ENCODE data around the gene PLXNA4. TPM values are rescaled to one million over a fixed set of nuclear protein-coding genes. Genes with fewer than 3 reads are reported as not detected.

Gene PLXNA4
- total RNA-seq, 2 experiments from 2014 or later: 0.12 to 0.29 TPM

DNA sequence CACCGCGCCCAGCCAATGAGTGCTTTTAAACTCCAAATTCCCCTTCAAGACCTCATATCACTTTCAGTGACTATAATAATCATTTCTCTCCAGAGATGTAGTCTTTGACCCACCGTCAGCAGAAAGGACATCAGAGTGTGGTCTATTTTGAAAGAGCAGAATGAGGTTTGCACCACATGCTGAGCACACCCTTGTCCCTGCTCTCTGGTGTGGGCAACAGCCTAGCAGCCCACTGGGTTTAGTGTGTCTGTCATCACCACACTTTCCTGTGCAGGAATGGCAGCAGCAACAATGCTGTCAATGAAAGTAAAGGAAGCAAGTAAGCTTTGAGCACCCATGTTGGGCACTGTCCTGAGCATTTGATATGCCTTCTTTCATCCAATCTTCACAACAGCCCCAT is 122.4 kb downstream of the PLXNA4 start:
- H3K4me1 Mint-ChIP-seq: peaks cover 49% of the 10 kb centered on the region
- peaks cover 3% of the 10 kb centered on the region for H3K9me3 Mint-ChIP-seq
- H3K36me3 Mint-ChIP-seq: no peaks in the 10 kb centered on the region
- H3K27me3 Mint-ChIP-seq: no peaks in the 10 kb centered on the region
- no peak overlapping the region for H3K4me3 Mint-ChIP-seq
- no peak for DNase-seq
- H3K27ac Mint-ChIP-seq: no peak overlapping the region

DNA sequence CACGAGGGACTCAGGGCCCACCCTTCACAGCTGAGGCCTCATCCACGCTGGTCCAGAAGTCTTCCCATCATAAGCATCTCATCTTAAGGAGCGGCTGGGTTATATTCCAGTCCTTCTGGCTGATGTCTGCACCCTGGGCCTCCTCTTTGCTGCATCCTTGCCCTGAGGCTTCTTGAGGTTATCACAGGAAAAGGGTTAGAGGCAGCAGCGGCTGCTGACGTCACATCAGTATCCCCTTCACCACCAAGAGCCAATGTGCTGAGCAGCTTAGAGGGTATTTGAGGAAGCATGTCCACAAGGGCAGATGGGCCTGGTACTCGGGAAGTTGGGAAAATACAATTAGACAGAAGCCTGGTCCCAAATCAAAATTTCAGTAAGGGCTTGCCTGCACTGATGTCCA is 125.1 kb downstream of the PLXNA4 start:
- Mint-ChIP-seq H3K27me3 (no peaks in the 10 kb centered on the region), H3K27ac (peak overlapping the region; percentile 88), H3K4me1 (peaks cover 57% of the 10 kb centered on the region), H3K9me3 (peaks cover 3% of the 10 kb centered on the region), H3K4me3 (no peak overlapping the region), H3K36me3 (no peaks in the 10 kb centered on the region)
- DNase-seq: no peak

DNA sequence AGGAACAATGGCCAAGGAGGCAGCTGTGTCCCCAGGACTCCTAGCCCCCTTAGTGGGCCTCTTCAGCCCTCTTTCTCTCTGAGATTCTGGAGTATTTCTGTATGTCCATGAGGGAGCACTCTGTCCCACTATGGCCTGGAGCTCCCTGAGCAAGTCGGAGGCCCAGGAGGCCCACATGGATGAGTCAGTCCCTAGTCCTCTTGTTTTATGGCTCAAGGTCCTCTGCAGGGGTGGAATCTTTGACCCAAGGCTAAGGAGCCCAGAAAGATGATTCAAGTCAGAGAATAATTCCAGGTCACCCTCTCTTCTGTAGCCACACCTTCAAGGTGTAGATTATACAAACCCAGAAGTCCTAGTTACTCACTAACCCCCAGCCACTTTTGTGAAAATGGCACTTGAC is 125.6 kb downstream of the PLXNA4 start:
- H3K4me3 Mint-ChIP-seq: peak overlapping the region; percentile 14
- H3K27ac Mint-ChIP-seq: peak overlapping the region; percentile 88
- H3K27me3 Mint-ChIP-seq: no peaks in the 10 kb centered on the region
- H3K36me3 Mint-ChIP-seq: no peaks in the 10 kb centered on the region
- H3K4me1 Mint-ChIP-seq: peaks cover 57% of the 10 kb centered on the region
- H3K9me3 Mint-ChIP-seq: peaks cover 3% of the 10 kb centered on the region
- no peak for DNase-seq

DNA sequence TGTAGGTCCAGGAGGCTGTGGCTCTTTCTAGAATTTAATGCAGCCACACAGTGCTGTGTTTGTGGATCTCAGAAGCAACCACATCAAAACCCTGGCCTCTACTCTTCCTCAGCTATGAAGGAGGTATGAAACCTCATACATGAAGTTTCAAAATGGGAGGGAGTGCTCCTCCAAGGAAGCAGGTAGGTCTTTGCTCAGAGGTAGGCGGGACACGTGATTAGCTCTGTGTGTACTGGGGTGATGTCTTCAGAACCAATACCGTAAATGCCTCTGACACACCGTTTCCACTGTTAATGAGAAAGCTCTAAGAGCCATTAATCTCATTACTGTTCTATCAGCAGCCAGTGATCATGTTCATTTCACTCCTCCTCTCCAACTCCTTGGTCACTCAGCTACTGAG is 126.1 kb downstream of the PLXNA4 start:
- peaks cover 54% of the 10 kb centered on the region for H3K4me1 Mint-ChIP-seq
- H3K9me3 Mint-ChIP-seq: peaks cover 3% of the 10 kb centered on the region
- no peaks in the 10 kb centered on the region for H3K36me3 Mint-ChIP-seq
- H3K27ac Mint-ChIP-seq: peak overlapping the region; percentile 88
- H3K27me3 Mint-ChIP-seq: peaks cover 2% of the 10 kb centered on the region
- DNase-seq: peak; percentile 52
- peak overlapping the region; percentile 14 for H3K4me3 Mint-ChIP-seq

DNA sequence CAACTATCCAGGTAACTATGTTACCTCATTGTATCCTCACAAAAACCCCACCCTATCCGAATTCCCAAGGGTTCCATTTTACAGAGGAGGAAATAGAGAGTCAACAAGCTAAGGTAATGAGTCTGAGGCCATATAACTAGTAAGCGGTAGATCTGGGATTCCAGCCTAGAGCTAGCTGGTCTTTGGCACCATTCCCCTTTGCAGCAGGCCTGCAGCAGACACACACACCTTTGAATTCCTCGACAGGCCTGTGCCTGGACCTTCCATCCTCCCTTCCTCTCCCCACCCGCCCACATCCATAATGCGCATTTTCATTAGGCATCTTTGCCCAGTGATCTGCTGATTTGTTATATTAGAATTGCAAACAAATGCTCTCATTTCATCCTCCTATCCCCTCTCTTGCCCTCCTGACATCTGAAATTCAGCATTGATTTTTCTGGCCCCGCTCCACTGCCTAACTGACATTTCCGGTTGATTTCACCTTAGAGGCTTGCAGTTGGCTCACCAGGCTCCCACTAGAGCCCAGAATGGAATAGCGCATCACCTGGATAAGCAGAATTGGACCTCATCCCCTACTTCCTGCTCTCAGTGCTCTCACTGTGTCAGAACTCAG is 129.5 kb downstream of the PLXNA4 start:
- Mint-ChIP-seq H3K4me1 (peaks cover 37% of the 10 kb centered on the region), H3K9me3 (peaks cover 3% of the 10 kb centered on the region), H3K36me3 (no peaks in the 10 kb centered on the region), H3K27me3 (peaks cover 3% of the 10 kb centered on the region), H3K4me3 (no peak overlapping the region), H3K27ac (no peak overlapping the region)
- no peak for DNase-seq

DNA sequence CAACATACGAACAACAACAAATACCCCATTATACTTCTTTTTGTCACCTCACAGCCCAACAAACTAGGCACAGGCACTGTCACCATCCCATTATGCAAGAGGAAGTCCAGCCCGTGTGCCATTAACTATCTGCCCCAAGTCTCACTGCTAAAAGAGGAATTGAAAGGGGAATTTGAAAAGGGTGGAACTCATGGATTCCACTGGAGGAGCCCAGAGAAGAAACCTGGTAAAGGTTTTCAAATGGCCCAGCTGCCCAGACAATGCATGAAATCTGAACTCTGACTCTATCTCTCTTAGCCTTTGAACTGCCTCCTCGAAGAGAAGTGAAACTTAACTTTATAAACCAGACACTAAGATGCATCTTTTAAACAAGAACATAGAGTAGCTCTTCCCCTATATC is 130.0 kb downstream of the PLXNA4 start:
- H3K36me3 Mint-ChIP-seq: no peaks in the 10 kb centered on the region
- no peak for DNase-seq
- H3K27ac Mint-ChIP-seq: no peak overlapping the region
- H3K4me1 Mint-ChIP-seq: peaks cover 34% of the 10 kb centered on the region
- peaks cover 3% of the 10 kb centered on the region for H3K27me3 Mint-ChIP-seq
- H3K9me3 Mint-ChIP-seq: peaks cover 3% of the 10 kb centered on the region
- no peak overlapping the region for H3K4me3 Mint-ChIP-seq

DNA sequence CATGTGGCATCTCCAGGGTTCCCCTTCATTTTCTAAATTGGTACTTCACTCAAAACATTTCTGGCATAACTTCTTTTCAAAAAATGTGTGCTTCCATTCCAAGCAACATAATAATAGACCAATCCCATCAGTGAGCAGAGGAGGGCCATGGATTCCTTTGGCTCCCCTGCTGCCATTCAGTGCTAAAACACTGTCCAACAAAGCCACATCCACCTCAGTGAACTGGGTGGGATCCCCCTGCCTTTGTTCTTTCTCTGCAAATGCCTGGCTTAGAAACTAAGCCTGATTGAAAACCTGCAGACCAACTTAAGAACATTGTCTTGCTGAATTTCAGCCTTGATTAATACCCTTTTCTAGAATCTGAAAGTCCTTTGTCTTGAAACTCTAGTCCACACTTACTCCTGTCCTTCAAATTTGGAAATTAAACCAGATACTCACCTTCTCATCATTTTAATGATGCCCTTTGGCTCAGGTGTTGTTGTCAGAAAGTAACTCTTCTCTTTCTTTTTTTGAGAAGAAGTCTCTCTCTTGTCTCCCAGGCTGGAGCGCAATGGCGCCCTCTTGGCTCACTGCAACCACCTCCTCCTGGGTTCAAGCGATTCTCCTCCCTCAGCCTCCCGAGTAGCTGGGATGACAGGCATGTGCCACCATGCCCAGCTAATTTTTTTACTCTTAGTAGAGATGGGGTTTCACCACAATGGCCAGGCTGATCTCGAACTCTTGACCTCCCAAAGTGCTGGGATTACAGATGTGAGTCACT is 132.3 kb downstream of the PLXNA4 start:
- no peaks in the 10 kb centered on the region for H3K9me3 Mint-ChIP-seq
- H3K27ac Mint-ChIP-seq: no peak overlapping the region
- peaks cover 3% of the 10 kb centered on the region for H3K27me3 Mint-ChIP-seq
- H3K4me1 Mint-ChIP-seq: peaks cover 26% of the 10 kb centered on the region
- H3K4me3 Mint-ChIP-seq: no peak overlapping the region
- DNase-seq: no peak
- H3K36me3 Mint-ChIP-seq: no peaks in the 10 kb centered on the region

DNA sequence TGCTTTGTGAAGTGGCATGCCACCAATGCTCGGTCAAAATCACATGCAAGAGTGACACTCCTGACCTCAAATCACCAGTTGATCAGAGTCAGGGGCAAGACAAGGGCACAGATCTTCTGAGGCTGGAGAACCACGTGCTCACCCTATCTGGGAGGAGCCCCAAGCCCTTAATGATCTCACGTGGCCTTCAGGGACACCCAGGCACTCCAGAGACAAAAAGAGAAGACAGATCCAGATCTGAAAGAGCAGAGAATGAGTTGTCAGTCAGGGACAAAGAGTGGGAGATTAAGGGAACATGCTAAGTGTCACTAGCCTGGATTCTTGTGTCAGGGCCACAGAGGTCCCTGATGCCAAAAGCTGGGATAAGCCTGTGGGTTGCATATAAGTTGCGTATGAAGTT is 134.3 kb downstream of the PLXNA4 start:
- Mint-ChIP-seq H3K4me3 (no peak overlapping the region), H3K27ac (no peak overlapping the region), H3K9me3 (no peaks in the 10 kb centered on the region), H3K4me1 (peaks cover 36% of the 10 kb centered on the region), H3K27me3 (peaks cover 3% of the 10 kb centered on the region), H3K36me3 (no peaks in the 10 kb centered on the region)
- DNase-seq: no peak

DNA sequence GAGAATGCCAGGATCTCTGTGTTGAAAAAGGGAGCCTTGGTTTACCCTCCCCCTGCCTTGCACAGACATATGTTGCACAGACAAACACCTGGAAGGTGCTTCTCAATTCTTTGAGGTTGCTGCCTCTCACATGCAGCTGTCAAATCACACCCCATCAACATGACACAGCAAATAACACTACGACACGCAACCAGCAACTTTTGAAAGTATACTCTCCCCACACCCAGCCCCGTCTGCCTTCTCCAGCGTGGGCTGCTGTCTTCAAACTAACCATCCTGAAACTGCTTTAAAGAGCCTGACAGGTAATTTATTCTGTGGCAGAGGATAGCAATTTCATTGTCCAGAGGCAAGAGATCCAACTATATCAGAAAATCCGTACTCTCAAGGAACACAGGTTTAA is 136.1 kb downstream of the PLXNA4 start:
- peaks cover 1% of the 10 kb centered on the region for H3K27me3 Mint-ChIP-seq
- peaks cover 1% of the 10 kb centered on the region for H3K9me3 Mint-ChIP-seq
- DNase-seq: no peak
- H3K36me3 Mint-ChIP-seq: no peaks in the 10 kb centered on the region
- peaks cover 46% of the 10 kb centered on the region for H3K4me1 Mint-ChIP-seq
- no peak overlapping the region for H3K4me3 Mint-ChIP-seq
- no peak overlapping the region for H3K27ac Mint-ChIP-seq

DNA sequence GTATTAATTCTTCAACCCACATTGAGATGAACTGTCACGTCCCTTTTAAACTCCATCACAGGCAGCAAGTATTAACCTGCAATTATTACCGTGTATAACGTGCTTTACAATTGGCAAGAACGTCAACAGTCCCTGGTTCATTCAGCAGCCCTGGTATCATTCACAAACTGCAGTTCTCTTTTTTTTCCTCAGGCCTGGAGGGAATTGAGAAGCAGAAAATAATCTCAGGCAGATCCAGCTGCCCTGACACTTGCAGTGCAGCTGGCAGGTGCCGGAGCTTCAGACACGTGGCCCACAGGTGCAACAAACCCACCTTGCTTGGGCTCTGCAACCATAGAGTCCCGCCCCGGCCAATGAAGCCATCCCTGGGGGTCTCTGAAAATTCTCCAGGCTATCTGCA is 137.3 kb downstream of the PLXNA4 start:
- peaks cover 56% of the 10 kb centered on the region for H3K4me1 Mint-ChIP-seq
- no peak overlapping the region for H3K4me3 Mint-ChIP-seq
- peaks cover 4% of the 10 kb centered on the region for H3K36me3 Mint-ChIP-seq
- DNase-seq: no peak
- H3K27me3 Mint-ChIP-seq: no peaks in the 10 kb centered on the region
- H3K27ac Mint-ChIP-seq: no peak overlapping the region
- H3K9me3 Mint-ChIP-seq: peaks cover 5% of the 10 kb centered on the region

DNA sequence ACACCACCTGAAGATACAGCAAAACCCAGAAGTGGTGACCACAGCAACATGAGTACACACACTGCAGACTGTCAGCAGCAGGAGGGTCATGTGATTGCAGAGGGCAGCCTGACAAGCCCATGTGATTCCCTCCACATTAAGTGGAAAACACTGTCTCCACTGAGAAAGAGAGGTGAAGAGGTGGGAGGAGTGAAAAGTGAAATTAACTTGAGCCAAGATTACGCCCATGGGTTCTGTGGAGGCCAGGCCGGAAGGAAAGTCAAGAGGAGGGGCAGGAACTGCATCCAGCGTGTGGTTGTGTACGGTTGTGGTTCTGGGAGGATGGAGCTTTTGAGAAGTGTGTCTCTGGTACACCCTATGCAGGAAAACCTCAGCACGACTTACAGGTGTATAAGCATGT is 138.5 kb downstream of the PLXNA4 start:
- peak; percentile 50 for DNase-seq
- Mint-ChIP-seq H3K4me1 (peaks cover 63% of the 10 kb centered on the region), H3K9me3 (peaks cover 5% of the 10 kb centered on the region), H3K27ac (peak overlapping the region; percentile 52), H3K4me3 (peak overlapping the region; percentile 49), H3K27me3 (no peaks in the 10 kb centered on the region), H3K36me3 (peaks cover 7% of the 10 kb centered on the region)

DNA sequence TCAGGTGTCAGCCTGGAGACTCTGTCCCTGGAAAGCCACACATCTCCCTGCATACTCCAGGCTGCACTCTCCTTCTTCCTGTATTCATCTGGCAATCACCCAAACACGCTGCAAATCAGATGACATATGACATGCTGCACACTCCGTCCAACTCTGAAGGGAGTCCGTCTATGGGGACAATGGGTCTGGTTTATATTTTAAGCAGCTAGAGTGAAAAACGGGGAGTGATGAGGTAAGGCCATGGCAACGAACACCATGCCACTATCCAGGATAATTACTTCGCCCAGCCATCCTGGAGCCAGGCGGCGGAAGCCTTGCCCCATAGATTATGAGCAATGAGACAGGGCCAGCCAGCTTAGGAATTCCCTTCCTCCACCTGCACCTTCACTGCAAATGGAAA is 140.1 kb downstream of the PLXNA4 start:
- Mint-ChIP-seq H3K9me3 (peaks cover 7% of the 10 kb centered on the region), H3K27me3 (no peaks in the 10 kb centered on the region), H3K36me3 (peaks cover 11% of the 10 kb centered on the region), H3K4me3 (no peak overlapping the region), H3K4me1 (peaks cover 79% of the 10 kb centered on the region), H3K27ac (no peak overlapping the region)
- no peak for DNase-seq

DNA sequence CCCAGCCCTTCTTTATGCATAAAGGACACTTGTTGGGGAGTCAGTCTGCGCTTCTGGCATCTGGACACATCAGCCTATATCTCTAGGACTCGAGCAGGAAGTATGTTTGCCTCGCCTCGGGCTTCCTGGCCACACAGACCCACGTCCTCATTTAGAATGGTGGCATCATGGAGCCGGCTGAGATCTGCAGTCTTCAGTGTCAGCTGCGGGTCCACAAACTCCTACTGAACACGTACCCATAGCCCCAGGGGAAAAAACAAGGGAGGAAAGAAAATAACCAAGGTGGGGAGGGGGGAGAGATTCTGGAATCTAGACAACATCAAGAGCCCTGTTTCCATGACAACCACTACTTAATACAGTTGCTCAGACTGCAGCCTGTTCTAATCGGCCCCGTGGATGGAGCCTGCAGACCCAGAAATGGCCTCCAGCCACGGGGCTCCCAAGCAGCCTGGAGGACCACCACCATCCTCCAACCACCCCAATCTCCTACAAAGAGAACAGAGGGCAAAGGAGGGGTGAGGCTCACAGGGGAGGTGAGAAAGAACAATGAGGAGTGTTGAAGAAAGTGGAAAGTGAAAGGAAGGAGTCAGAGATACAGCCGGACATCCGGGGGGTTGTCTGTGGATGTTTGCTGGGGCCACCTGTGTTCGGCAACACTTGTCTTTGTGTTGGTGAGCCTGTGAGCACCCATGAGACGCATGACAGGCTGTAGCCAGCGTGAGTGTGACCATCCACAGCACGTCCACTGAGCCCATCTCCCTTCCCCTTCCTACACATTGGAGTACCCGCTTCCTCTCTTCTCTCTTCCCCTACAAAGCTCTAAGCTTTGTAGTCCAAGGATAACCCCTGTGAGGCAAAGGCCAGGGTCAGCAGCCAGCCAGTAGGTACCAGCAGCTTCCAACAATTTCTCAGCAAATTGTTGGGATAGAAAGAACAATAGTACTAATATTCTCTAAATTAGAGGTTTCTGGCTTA is 141.0 kb downstream of the PLXNA4 start:
- DNase-seq: no peak
- Mint-ChIP-seq H3K36me3 (peaks cover 15% of the 10 kb centered on the region), H3K4me3 (peak overlapping the region; percentile 51), H3K4me1 (peaks cover 84% of the 10 kb centered on the region), H3K27me3 (no peaks in the 10 kb centered on the region), H3K27ac (peak overlapping the region; percentile 92), H3K9me3 (peaks cover 11% of the 10 kb centered on the region)

DNA sequence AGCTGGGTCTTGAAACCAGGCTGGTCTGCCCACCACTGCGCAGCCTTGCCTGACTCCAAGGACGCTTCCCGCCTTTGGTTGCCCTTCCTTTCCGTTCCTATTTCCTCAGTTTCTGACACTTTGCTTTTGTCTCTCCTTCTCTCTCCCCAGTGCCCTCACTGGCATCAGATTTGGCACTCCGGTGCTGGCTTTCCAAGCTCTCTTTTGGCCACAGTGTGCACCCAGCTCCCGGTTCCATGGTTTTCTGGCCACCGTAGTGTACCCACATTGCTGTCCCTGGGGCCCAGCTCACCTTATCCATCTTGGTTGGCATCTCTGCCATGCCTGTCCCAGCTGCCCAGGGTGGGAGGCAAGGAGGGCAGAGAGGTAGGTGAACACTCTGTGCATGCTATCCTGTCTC is 142.2 kb downstream of the PLXNA4 start:
- Mint-ChIP-seq H3K27ac (no peak overlapping the region), H3K4me1 (peaks cover 84% of the 10 kb centered on the region), H3K9me3 (peaks cover 14% of the 10 kb centered on the region), H3K36me3 (peaks cover 15% of the 10 kb centered on the region), H3K27me3 (no peaks in the 10 kb centered on the region), H3K4me3 (no peak overlapping the region)
- DNase-seq: no peak

DNA sequence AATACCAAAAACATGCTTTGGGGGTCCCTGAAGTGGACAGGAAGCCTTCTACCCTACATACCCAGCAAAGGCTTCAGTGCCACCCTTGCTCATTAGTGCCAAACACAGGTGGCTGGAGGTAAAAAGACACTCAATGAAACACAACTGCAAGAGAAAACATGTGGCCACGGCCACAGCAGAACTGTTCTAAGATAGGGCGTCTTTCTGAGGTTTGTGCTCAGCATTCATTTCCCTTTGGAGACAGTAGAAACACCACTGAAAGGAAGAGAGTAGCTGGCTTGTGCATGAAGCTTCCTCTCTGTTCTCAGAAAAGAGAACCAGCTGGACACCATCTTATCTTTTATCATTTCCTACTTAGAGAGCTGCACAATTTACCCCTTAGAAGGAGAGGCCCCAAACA is 143.0 kb downstream of the PLXNA4 start:
- Mint-ChIP-seq H3K4me3 (no peak overlapping the region), H3K27ac (peak overlapping the region; percentile 57), H3K9me3 (peaks cover 14% of the 10 kb centered on the region)

More for the DNA sequence above, 143.0 kb downstream of the PLXNA4 start:
- DNase-seq: no peak
- Mint-ChIP-seq H3K27me3 (no peaks in the 10 kb centered on the region), H3K4me1 (peaks cover 84% of the 10 kb centered on the region), H3K36me3 (peaks cover 15% of the 10 kb centered on the region)
